Transverse colon (tissue), 4 donors: Measurements from ENCODE around the gene PHETA1.

ENCODE experiments used
- EP300 ChIP-seq: sonication (generic); formaldehyde crosslinking; IDR thresholded peaks from one replicate; pipeline ENCODE4 v1.6.1; 2017; ENCODE audit warnings: antibody characterized with exemption, low read depth
- POLR2AphosphoS5 ChIP-seq, 3 donors: sonication (generic); formaldehyde crosslinking; IDR thresholded peaks; one replicate each; pipeline ENCODE4 v1.6.1; 2016; ENCODE audit warnings: antibody characterized with exemption in 3 of 3
- TF ChIP-seq, protein P1 (sequence below), 5 experiments: fragments of 200-600 bp in 3 of 5; fragments of 450-650 bp in 2 of 5; sonication (generic) in 3 of 5; IDR thresholded peaks; 1 replicate in 2 of 5; 2 replicates in 3 of 5; pipeline ENCODE4 v1.5.1; 2016 to 2017; ENCODE audit warnings: antibody characterized with exemption in 5 of 5, inconsistent platforms in 3 of 5, mild to moderate bottlenecking in 2 of 5, moderate library complexity in 1 of 5

DNA sequence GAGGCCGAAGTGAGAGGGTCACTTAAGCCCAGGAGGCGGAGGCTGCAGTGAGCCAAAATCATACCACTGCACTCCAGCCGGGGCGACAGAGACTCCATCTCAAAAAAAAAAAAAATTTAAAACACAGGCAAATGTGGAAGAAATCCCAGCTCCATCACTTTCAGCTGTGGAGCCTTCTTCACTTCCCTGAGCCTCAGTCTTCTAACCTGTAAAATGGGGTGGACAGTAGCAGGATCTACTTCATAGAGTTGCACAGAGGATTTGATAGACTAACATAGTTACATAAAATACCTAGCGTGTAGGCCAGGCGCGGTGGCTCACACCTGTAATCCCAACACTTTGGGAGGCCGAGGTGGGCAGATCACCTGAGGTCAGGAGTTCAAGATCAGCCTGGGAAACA is 26.5 kb downstream of the PHETA1 start:
- TF ChIP-seq, protein P1, sequence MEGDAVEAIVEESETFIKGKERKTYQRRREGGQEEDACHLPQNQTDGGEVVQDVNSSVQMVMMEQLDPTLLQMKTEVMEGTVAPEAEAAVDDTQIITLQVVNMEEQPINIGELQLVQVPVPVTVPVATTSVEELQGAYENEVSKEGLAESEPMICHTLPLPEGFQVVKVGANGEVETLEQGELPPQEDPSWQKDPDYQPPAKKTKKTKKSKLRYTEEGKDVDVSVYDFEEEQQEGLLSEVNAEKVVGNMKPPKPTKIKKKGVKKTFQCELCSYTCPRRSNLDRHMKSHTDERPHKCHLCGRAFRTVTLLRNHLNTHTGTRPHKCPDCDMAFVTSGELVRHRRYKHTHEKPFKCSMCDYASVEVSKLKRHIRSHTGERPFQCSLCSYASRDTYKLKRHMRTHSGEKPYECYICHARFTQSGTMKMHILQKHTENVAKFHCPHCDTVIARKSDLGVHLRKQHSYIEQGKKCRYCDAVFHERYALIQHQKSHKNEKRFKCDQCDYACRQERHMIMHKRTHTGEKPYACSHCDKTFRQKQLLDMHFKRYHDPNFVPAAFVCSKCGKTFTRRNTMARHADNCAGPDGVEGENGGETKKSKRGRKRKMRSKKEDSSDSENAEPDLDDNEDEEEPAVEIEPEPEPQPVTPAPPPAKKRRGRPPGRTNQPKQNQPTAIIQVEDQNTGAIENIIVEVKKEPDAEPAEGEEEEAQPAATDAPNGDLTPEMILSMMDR (IDR thresholded peaks at IDR 0.05) = no peak
- TF ChIP-seq EP300 (no peak), POLR2AphosphoS5 (IDR thresholded peaks at IDR 0.05) (no peak)
